GM18909 (cell line): Measurements from ENCODE around the gene GGPS1.

Experiments used
- ATAC-seq: cut with Tn5 transposase; IDR thresholded peaks from one replicate; pipeline ENCODE4 v1.9.1; 2021; ENCODE audit warnings: mild to moderate bottlenecking; ENCODE audit not compliant: unreplicated experiment, poor library complexity

Gene GGPS1

GRCh38 chr1:235391874-235392273, 63.5 kb downstream of the GGPS1 start:
- no peak for ATAC-seq
